BE2C (cell line): Measurements from ENCODE around the gene OR10V1.

Source experiments
- DNase-seq: peaks from one replicate; pipeline ENCODE4 v3.0.0-alpha.2; 2020
- H3K27me3 ChIP-seq: fragments of 250-450 bp; sonication (Bioruptor Pico); 2 replicates; pipeline ENCODE4 v1.5.1; 2020; ENCODE audit warnings: mild to moderate bottlenecking
- H3K36me3 ChIP-seq: fragments of 250-450 bp; sonication (Bioruptor Pico); 2 replicates; pipeline ENCODE4 v1.5.1; 2020; ENCODE audit warnings: mild to moderate bottlenecking
- H3K4me1 ChIP-seq: fragments of 250-450 bp; sonication (Bioruptor Pico); 2 replicates; pipeline ENCODE4 v1.5.1; 2020
- H3K4me3 ChIP-seq: 2 replicates; pipeline ENCODE4 v1.5.1; 2011; ENCODE audit warnings: low read depth, low read length
- H3K9me3 ChIP-seq: fragments of 250-450 bp; sonication (Bioruptor Pico); 2 replicates; pipeline ENCODE4 v1.5.1; 2020
- CTCF ChIP-seq: IDR thresholded peaks from 2 replicates; pipeline ENCODE4 v1.5.1; 2012; ENCODE audit warnings: mild to moderate bottlenecking, low read depth, low read length

The OR10V1 gene

GRCh38 chr11:59668950-59669610, 44.6 kb downstream of the OR10V1 start, which contains the start of gene PATL1:
Gene PATL1, minus strand, starts transcription at chr11:59669037. Its CDS starts 142 bp downstream, at chr11:59668895.
- H3K36me3 ChIP-seq: no peaks in the 10 kb centered on the region
- H3K4me1 ChIP-seq: no peaks in the 10 kb centered on the region
- DNase-seq: peak; percentile 94
- H3K9me3 ChIP-seq: no peaks in the 10 kb centered on the region
- H3K4me3 ChIP-seq: peak within 1 kb of the TSS; percentile 70
- no peaks in the 10 kb centered on the region for H3K27me3 ChIP-seq
- TF ChIP-seq CTCF: no peak

- TF ChIP-seq CTCF: no peak
- peak; percentile 10 for DNase-seq
- peak overlapping the region; percentile 70 for H3K4me3 ChIP-seq
- no peaks in the 10 kb centered on the region for H3K36me3 ChIP-seq
- no peaks in the 10 kb centered on the region for H3K27me3 ChIP-seq
- no peaks in the 10 kb centered on the region for H3K9me3 ChIP-seq
- H3K4me1 ChIP-seq: no peaks in the 10 kb centered on the region
Measured at GRCh38 chr11:59668188-59668949, 45.3 kb downstream of the OR10V1 start.

GRCh38 chr11:59667812-59668187, 45.8 kb downstream of the OR10V1 start:
- peak overlapping the region; percentile 70 for H3K4me3 ChIP-seq
- no peaks in the 10 kb centered on the region for H3K9me3 ChIP-seq
- H3K4me1 ChIP-seq: no peaks in the 10 kb centered on the region
- TF ChIP-seq CTCF: no peak
- no peak for DNase-seq
- H3K36me3 ChIP-seq: no peaks in the 10 kb centered on the region
- H3K27me3 ChIP-seq: no peaks in the 10 kb centered on the region

- no peak for TF ChIP-seq CTCF
- H3K27me3 ChIP-seq: no peaks in the 10 kb centered on the region
- no peak for DNase-seq
- H3K4me1 ChIP-seq: no peaks in the 10 kb centered on the region
- no peak overlapping the region for H3K4me3 ChIP-seq
- no peaks in the 10 kb centered on the region for H3K36me3 ChIP-seq
- no peaks in the 10 kb centered on the region for H3K9me3 ChIP-seq
Measured at GRCh38 chr11:59666969-59667368, 46.7 kb downstream of the OR10V1 start.
